Measurements from ENCODE around the gene PTTG1IP2. TPM values are rescaled to one million over a fixed set of nuclear protein-coding genes. Genes with fewer than 3 reads are reported as not detected.
"Not testable (repeated sequence)": the region's sequence is repeated elsewhere in the genome, so short reads cannot be mapped to it uniquely, and the experiment has no call there.

Gene PTTG1IP2
- total and polyA plus RNA-seq, 8 donors: not detected

- 59 to 60% methylated on average over 2 of the region's 2 CpGs for WGBS, 2 donors
These were observed 11.3 kb upstream of the PTTG1IP2 start for GRCh38 chr7:90458104-90458503.

GRCh38 chr7:90459888-90460287, 9.6 kb upstream of the PTTG1IP2 start:
- Histone ChIP-seq H3K27me3 (no peaks in the 10 kb centered on the region), H3K4me3 (no peak overlapping the region), H3K36me3 (no peaks in the 10 kb centered on the region), H3K9me3 (no peaks in the 10 kb centered on the region), H3K4me1 (peaks cover 4 to 10% (median 8%) of the 10 kb centered on the region in 3 donors), H3K27ac (no peak overlapping the region)
- ATAC-seq (no peak), FAIRE-seq (no peak), DNase-seq (no peak)
- no peak for TF ChIP-seq CTCF (IDR thresholded peaks at IDR 0.05)
- intact Hi-C loops (cut with DNase I): loop anchor here in 2 of 3 donors (10.0 kb wide), 2 partner anchors 575 to 585 kb away; no protein-coding TSS in a partner anchor
- WGBS, 2 donors: 88 to 93% methylated on average over 4 of the region's 4 CpGs

More at GRCh38 chr7:90458104-90458503, 11.3 kb upstream of the PTTG1IP2 start:
- DNase-seq: no peak
- no peak for FAIRE-seq
- H3K9me3 ChIP-seq: no peaks in the 10 kb centered on the region
- H3K4me3 ChIP-seq: no peak overlapping the region
- no peaks in the 10 kb centered on the region for H3K36me3 ChIP-seq
- TF ChIP-seq CTCF (IDR thresholded peaks at IDR 0.05): no peak
- no peaks in the 10 kb centered on the region for H3K27me3 ChIP-seq
- intact Hi-C loops (cut with DNase I): loop anchor here in 1 of 3 donors (10.0 kb wide), 1 partner anchor 577 kb away; no protein-coding TSS in a partner anchor
- H3K27ac ChIP-seq: no peak overlapping the region
- H3K4me1 ChIP-seq: peaks cover 8 to 25% (median 11%) of the 10 kb centered on the region in 3 donors
- no peak for ATAC-seq

- TF ChIP-seq CTCF (IDR thresholded peaks at IDR 0.05): no peak
- H3K4me3 ChIP-seq: no peak overlapping the region
- DNase-seq (peak in 2 of 6 donors; percentile 9 to 44), FAIRE-seq (no peak), ATAC-seq (peak; percentile 63 to 83 (median 70))
- intact Hi-C loops (cut with DNase I): loop anchor here in 1 of 3 donors (10.0 kb wide), 1 partner anchor 584 kb away; no protein-coding TSS in a partner anchor
- H3K36me3 ChIP-seq: no peaks in the 10 kb centered on the region
- H3K9me3 ChIP-seq: no peaks in the 10 kb centered on the region
- no peaks in the 10 kb centered on the region for H3K27me3 ChIP-seq
- H3K27ac ChIP-seq: peak overlapping the region in 2 of 4 donors; percentile 53 to 74
- peaks cover 0 to 4% (median 0%) of the 10 kb centered on the region in 3 donors for H3K4me1 ChIP-seq
These were observed 8.2 kb upstream of the PTTG1IP2 start for GRCh38 chr7:90461219-90461618.

- H3K4me1 ChIP-seq, H3K36me3 ChIP-seq, DNase-seq, FAIRE-seq, H3K27me3 ChIP-seq, H3K9me3 ChIP-seq: not testable (repeated sequence)
- Histone ChIP-seq H3K4me3 (peak overlapping the region in 3 of 4 donors; percentile 19 to 34 (median 33)), H3K27ac (peak overlapping the region in 3 of 4 donors; percentile 33 to 70 (median 49))
- 23 to 27% methylated on average over 4 of the region's 4 CpGs for WGBS, 2 donors
- intact Hi-C loops (cut with DNase I): loop anchor here in 1 of 3 donors (10.0 kb wide), 1 partner anchor 582 kb away; no protein-coding TSS in a partner anchor
- ATAC-seq: peak; percentile 55 to 84 (median 78)
These were observed 6.2 kb upstream of the PTTG1IP2 start for GRCh38 chr7:90463151-90463628.

GRCh38 chr7:90465816-90466215, 3.6 kb upstream of the PTTG1IP2 start:
- no peaks in the 10 kb centered on the region for H3K9me3 ChIP-seq
- H3K4me3 ChIP-seq: no peak overlapping the region
- no peaks in the 10 kb centered on the region for H3K27me3 ChIP-seq
- DNase-seq (no peak), FAIRE-seq (no peak), ATAC-seq (no peak)
- H3K36me3 ChIP-seq: no peaks in the 10 kb centered on the region
- intact Hi-C loops (cut with DNase I): loop anchor here in 1 of 3 donors (10.0 kb wide), 1 partner anchor 579 kb away; no protein-coding TSS in a partner anchor
- peaks cover 0 to 4% (median 0%) of the 10 kb centered on the region in 3 donors for H3K4me1 ChIP-seq
- no peak overlapping the region for H3K27ac ChIP-seq
- TF ChIP-seq CTCF (IDR thresholded peaks at IDR 0.05): no peak
